Tibial artery (tissue), 4 donors: ENCODE data around the gene CDK5RAP2.
"Not testable (repeated sequence)": the region's sequence is repeated elsewhere in the genome, so short reads cannot be mapped to it uniquely, and the experiment has no call there.

Source experiments
- DNase-seq, 2 donors: peaks; one replicate each; pipeline ENCODE4 v3.0.0-alpha.2; 2019
- H3K27ac ChIP-seq, 2 donors: fragments of 200-600 bp; sonication (generic) in 1 of 2; 1 replicate in 1 of 2; 2 replicates in 1 of 2; pipeline ENCODE4 v1.5.1; 2018 to 2019; ENCODE audit warnings: mild to moderate bottlenecking in 1 of 2
- H3K27me3 ChIP-seq, 2 donors: fragments of 200-600 bp; sonication (generic) in 1 of 2; one replicate each; pipeline versions ENCODE4 v1.5.1 to v1.6.0; 2016 to 2019
- H3K36me3 ChIP-seq, 3 donors: fragments of 200-600 bp; sonication (generic) in 2 of 3; one replicate each; pipeline ENCODE4 v1.5.1; 2016 to 2019; ENCODE audit warnings: mild to moderate bottlenecking in 2 of 3
- H3K4me1 ChIP-seq, 4 donors: fragments of 200-600 bp; sonication (generic) in 2 of 4; 1 replicate in 3 of 4; 2 replicates in 1 of 4; pipeline ENCODE4 v1.5.1; 2016 to 2019
- H3K4me3 ChIP-seq, 2 donors: fragments of 200-600 bp; sonication (generic) in 1 of 2; 1 replicate in 1 of 2; 2 replicates in 1 of 2; pipeline ENCODE4 v1.5.1; 2018 to 2019; ENCODE audit warnings: mild to moderate bottlenecking in 2 of 2
- H3K9me3 ChIP-seq, 3 donors: fragments of 200-600 bp; sonication (generic) in 1 of 3; one replicate each; pipeline ENCODE4 v1.5.1; 2016 to 2019
- intact Hi-C: fragments of 100-400 bp; cut with DNase I; formaldehyde crosslinking; loops from one replicate; pipeline ENCODE4 v1.15.0; 2023; ENCODE audit warnings: low total_unique reads
- TF ChIP-seq, protein P1 (sequence below), 2 experiments: fragments of 200-600 bp in 1 of 2; fragments of 450-650 bp in 1 of 2; IDR thresholded peaks; one replicate each; pipeline ENCODE4 v1.5.1; 2017 to 2019; ENCODE audit warnings: antibody characterized with exemption in 2 of 2, mild to moderate bottlenecking in 1 of 2, moderate library complexity in 1 of 2

Gene CDK5RAP2

DNA sequence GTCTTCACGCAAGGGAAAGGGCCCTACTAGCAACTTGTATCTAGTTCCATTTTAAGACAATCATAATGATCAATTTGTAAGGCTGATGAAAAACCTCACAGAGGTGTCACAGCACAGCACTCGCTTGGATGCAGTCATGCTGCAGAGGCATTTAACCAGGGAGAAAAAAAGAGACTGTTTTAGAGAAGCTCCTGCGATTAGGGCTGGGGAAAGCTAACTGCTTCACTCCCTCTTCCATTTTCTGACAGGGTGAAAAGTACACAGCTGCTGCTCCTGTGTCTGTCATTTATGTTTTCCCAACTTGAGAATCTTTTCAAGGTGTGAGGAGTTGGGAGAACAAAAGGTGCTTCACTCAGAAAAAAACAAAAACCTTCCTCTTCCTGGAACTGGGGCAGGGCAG is 106.4 kb downstream of the CDK5RAP2 start:
- Histone ChIP-seq H3K27ac (no peak overlapping the region), H3K4me1 (peaks cover 0 to 12% (median 3%) of the 10 kb centered on the region in 4 donors), H3K4me3 (no peak overlapping the region), H3K27me3 (no peaks in the 10 kb centered on the region), H3K36me3 (peaks cover 33 to 64% (median 50%) of the 10 kb centered on the region in 3 donors), H3K9me3 (no peaks in the 10 kb centered on the region)
- intact Hi-C loops, result no loop called here
- no peak for DNase-seq
- TF ChIP-seq, protein P1, sequence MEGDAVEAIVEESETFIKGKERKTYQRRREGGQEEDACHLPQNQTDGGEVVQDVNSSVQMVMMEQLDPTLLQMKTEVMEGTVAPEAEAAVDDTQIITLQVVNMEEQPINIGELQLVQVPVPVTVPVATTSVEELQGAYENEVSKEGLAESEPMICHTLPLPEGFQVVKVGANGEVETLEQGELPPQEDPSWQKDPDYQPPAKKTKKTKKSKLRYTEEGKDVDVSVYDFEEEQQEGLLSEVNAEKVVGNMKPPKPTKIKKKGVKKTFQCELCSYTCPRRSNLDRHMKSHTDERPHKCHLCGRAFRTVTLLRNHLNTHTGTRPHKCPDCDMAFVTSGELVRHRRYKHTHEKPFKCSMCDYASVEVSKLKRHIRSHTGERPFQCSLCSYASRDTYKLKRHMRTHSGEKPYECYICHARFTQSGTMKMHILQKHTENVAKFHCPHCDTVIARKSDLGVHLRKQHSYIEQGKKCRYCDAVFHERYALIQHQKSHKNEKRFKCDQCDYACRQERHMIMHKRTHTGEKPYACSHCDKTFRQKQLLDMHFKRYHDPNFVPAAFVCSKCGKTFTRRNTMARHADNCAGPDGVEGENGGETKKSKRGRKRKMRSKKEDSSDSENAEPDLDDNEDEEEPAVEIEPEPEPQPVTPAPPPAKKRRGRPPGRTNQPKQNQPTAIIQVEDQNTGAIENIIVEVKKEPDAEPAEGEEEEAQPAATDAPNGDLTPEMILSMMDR (IDR thresholded peaks at IDR 0.05), result no peak

DNA sequence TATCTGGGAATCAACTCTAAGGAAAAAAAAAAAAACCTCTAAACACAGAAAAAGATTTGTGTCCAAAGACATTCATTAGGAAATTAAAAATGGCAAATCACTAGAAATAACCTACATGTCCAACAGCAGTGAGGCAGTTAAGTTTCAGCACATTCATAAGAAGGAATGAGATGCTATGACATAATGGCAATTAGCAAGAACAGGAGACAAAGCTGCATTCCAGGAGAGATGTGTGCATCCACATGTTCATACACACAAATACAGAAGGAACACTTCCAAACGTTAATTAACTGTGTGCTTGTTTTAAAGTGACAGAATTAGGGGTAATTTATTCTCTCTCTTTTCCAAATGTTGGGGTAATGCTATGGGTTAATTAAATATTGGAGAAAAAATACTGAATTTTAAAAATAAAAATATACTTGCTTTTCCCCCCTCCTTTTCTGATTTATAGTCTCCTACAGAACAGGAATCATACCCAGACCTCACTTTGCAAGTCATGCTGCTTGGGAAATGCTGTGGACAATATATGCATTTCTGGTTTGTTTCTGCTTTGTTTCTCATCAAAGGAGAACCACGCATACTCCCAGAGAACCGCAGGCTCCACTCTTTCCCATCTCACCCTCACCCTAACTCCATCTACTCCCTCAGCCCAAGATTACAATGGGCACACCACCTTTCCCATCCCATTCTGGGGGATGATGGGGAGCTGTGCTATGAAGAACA is 114.1 kb downstream of the CDK5RAP2 start:
- Histone ChIP-seq H3K4me3 (no peak overlapping the region), H3K4me1 (no peaks in the 10 kb centered on the region), H3K27me3 (no peaks in the 10 kb centered on the region), H3K9me3 (no peaks in the 10 kb centered on the region), H3K36me3 (peaks cover 24 to 56% (median 32%) of the 10 kb centered on the region in 3 donors), H3K27ac (no peak overlapping the region)
- DNase-seq, result no peak
- TF ChIP-seq, protein P1 (IDR thresholded peaks at IDR 0.05), result no peak
- intact Hi-C loops, result no loop called here

DNA sequence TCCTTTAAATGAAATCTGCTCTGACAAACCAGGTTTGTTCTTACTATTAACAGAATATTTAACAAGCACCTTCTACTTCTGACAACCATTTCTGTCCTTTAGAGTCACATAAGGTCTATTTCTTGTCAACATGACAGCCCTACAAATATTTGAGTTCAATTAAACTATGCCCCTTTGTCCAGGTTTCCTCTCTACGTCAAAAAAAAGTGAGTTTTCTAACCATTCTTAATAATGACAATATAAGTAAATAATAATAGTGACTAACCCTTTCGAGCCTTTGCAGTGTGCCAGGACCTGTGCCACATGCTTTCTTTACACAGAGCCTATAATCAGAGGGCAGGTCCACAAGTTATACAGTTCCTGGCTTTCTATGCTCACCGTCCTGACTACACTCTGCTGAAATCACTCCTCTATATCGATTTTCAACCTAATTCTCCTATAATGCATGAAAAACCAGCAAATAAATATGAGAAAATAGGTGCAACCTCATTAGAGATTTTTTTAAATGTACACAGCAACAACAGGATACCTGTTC is 115.0 kb downstream of the CDK5RAP2 start:
- H3K9me3 ChIP-seq, result no peaks in the 10 kb centered on the region
- no peak overlapping the region for H3K4me3 ChIP-seq
- H3K36me3 ChIP-seq, result peaks cover 21 to 53% (median 37%) of the 10 kb centered on the region in 3 donors
- H3K27me3 ChIP-seq, result no peaks in the 10 kb centered on the region
- TF ChIP-seq, protein P1 (IDR thresholded peaks at IDR 0.05), result no peak
- no peaks in the 10 kb centered on the region for H3K4me1 ChIP-seq
- H3K27ac ChIP-seq, result no peak overlapping the region
- DNase-seq, result no peak
- intact Hi-C loops, result no loop called here

DNA sequence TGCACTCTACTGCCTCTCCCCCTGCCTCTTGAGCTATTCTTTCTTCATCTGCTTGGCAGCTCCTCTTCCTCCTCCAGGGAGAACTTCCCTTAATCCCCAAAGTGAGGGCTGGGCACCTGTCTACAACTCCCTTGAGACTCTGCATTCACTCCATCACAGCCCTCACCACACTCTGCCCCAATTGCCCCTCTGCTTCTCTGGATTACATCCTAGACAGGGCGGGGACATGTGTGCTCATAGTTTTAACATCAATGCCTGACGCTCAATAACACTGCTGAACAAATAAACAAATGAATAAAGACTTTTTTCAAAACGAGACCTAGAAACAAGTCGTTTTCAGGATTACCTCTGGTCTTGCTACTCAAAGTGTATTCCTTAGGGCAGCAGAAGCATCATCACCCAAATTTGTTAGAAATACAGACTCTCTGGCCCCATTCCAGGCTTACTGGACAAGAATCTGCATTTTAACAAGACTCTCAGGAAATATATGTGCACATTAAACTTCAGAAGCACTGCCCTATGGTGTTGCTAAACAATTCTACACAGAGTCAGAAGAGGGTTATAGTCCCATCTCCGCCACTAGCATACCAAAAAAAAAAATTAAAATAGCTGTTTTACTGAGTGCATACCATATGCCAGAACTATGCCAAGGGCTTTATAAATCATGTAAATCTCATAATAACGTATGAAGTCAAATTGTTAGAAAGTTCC is 115.6 kb downstream of the CDK5RAP2 start:
- no peak for DNase-seq
- Histone ChIP-seq H3K36me3 (peaks cover 20 to 59% (median 37%) of the 10 kb centered on the region in 3 donors), H3K27me3 (no peaks in the 10 kb centered on the region), H3K9me3 (no peaks in the 10 kb centered on the region), H3K4me3 (no peak overlapping the region), H3K27ac (no peak overlapping the region), H3K4me1 (no peaks in the 10 kb centered on the region)
- TF ChIP-seq, protein P1 (IDR thresholded peaks at IDR 0.05), result no peak
- intact Hi-C loops, result no loop called here

DNA sequence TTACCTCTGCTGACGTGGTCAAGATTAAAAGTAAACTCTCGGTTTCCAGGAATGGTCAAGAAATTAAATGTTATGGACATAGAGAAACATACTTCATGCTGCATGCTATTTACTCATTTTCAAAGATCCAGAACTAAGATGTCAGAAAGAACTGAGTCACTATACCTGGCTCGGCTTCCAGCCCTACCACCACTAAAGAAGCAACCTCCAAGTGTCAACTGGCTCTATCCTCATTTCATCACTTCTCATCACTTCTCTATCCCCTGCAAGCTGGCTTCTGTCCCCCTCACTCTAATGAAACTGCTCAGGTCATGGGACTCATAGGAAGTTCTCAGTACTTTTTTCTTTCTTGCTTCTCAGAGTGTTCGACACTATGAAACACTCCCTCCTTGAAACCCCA is 116.2 kb downstream of the CDK5RAP2 start:
- H3K27me3 ChIP-seq, result no peaks in the 10 kb centered on the region
- H3K9me3 ChIP-seq, result no peaks in the 10 kb centered on the region
- intact Hi-C loops, result no loop called here
- H3K27ac ChIP-seq, result no peak overlapping the region
- TF ChIP-seq, protein P1 (IDR thresholded peaks at IDR 0.05), result no peak
- no peaks in the 10 kb centered on the region for H3K4me1 ChIP-seq
- peaks cover 25 to 62% (median 34%) of the 10 kb centered on the region in 3 donors for H3K36me3 ChIP-seq
- H3K4me3 ChIP-seq, result no peak overlapping the region
- no peak for DNase-seq

DNA sequence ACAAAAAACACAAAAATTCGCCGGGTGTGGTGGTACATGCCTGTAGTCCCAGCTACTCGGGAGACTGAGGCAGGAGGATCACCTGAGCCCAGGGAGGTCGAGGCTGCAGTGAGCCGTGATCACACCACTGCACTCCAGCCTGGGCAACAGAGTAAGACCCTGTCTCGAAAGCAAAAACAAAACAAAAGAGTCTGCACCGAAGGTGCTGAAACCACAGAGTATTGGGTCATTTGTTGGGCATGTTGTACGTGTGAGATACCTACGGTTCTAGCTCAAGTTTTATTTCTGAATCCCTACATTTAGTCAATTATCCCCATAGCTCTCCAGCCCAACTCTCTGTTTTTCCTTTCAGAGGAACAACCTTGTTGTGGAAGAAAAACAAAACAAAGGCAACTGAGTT is 118.3 kb downstream of the CDK5RAP2 start:
- H3K27ac ChIP-seq, DNase-seq, intact Hi-C loops, H3K4me3 ChIP-seq, H3K27me3 ChIP-seq, H3K4me1 ChIP-seq, H3K9me3 ChIP-seq: not testable (repeated sequence)
- H3K36me3 ChIP-seq, result peaks cover 32 to 62% (median 35%) of the 10 kb centered on the region in 3 donors
